CD14-positive monocyte (primary cell): ENCODE data around the gene PDZD7. TPM values are rescaled to one million over a fixed set of nuclear protein-coding genes. Genes with fewer than 3 reads are reported as not detected.

Source experiments
- DNase-seq, 3 donors: peaks; one replicate each; pipeline ENCODE4 v3.0.0-alpha.2; 2011 to 2022
- H2AFZ ChIP-seq: 2 replicates; pipeline ENCODE4 v1.6.0; 2012; ENCODE audit warnings: mild to moderate bottlenecking, low read depth, low read length, inconsistent platforms; ENCODE audit not compliant: insufficient read depth, poor library complexity, severe bottlenecking
- H3K27ac ChIP-seq, 2 donors: 1 replicate in 1 of 2; 2 replicates in 1 of 2; pipeline ENCODE4 v1.5.1; 2012 to 2013; ENCODE audit warnings: low read length in 2 of 2, control low read depth in 1 of 2, inconsistent platforms in 1 of 2, low read depth in 1 of 2, mild to moderate bottlenecking in 1 of 2
- H3K27me3 ChIP-seq, 2 donors: one replicate each; pipeline versions ENCODE4 v1.6.0 to v1.6.1; 2011 to 2013; ENCODE audit warnings: low read length in 2 of 2; ENCODE audit not compliant: control insufficient read depth in 2 of 2, insufficient read depth in 2 of 2
- H3K36me3 ChIP-seq, 2 donors: replicated peaks in 1 of 2; 1 replicate in 1 of 2; 2 replicates in 1 of 2; pipeline versions ENCODE4 v1.5.1 to v1.6.1; 2012 to 2013; ENCODE audit warnings: low read length in 2 of 2, control low read depth in 1 of 2, inconsistent platforms in 1 of 2, mild to moderate bottlenecking in 1 of 2; ENCODE audit not compliant: insufficient read depth in 2 of 2, control insufficient read depth in 1 of 2
- H3K4me1 ChIP-seq, 2 donors: 1 replicate in 1 of 2; 2 replicates in 1 of 2; pipeline versions ENCODE4 v1.5.1 to v1.6.1; 2012 to 2013; ENCODE audit warnings: low read length in 2 of 2, control low read depth in 1 of 2, inconsistent platforms in 1 of 2, mild to moderate bottlenecking in 1 of 2, moderate library complexity in 1 of 2; ENCODE audit not compliant: insufficient read depth in 2 of 2, control insufficient read depth in 1 of 2
- H3K4me2 ChIP-seq: replicated peaks from 2 replicates; pipeline ENCODE3; 2012; ENCODE audit warnings: low read length, moderate library complexity, mild to moderate bottlenecking; ENCODE audit not compliant: poor library complexity, severe bottlenecking; ENCODE audit errors: extremely low read depth
- H3K4me3 ChIP-seq, 3 experiments: fragments of 200-600 bp in 1 of 3; sonication (generic) in 1 of 3; replicated peaks in 1 of 3; 1 replicate in 2 of 3; 2 replicates in 1 of 3; pipeline ENCODE4 v1.5.1; 2011 to 2013; ENCODE audit warnings: low read length in 3 of 3, mild to moderate bottlenecking in 3 of 3, control low read depth in 2 of 3, low read depth in 2 of 3, inconsistent platforms in 1 of 3, moderate library complexity in 1 of 3
- H3K79me2 ChIP-seq: 2 replicates; pipeline ENCODE4 v1.6.0; 2012; ENCODE audit warnings: mild to moderate bottlenecking, control low read depth, inconsistent platforms, low read length, moderate library complexity; ENCODE audit not compliant: insufficient read depth
- H3K9ac ChIP-seq: 2 replicates; pipeline ENCODE4 v1.6.0; 2017; ENCODE audit warnings: low read length, mild to moderate bottlenecking; ENCODE audit not compliant: insufficient read depth, poor library complexity, severe bottlenecking
- H3K9me3 ChIP-seq, 2 donors: replicated peaks in 1 of 2; 1 replicate in 1 of 2; 2 replicates in 1 of 2; pipeline versions ENCODE4 v1.5.1 to v1.6.1; 2012 to 2013; ENCODE audit warnings: low read length in 2 of 2, control low read depth in 1 of 2; ENCODE audit not compliant: control insufficient read depth in 1 of 2, insufficient read depth in 1 of 2
- H4K20me1 ChIP-seq: 2 replicates; pipeline ENCODE4 v1.6.0; 2012; ENCODE audit warnings: mild to moderate bottlenecking, low read length, control low read depth, moderate library complexity; ENCODE audit not compliant: insufficient read depth
- H3K27ac Mint-ChIP-seq, 7 donors: one replicate each; pipeline ENCODE4 v1.8.0; 2020; ENCODE audit warnings: mild to moderate bottlenecking in 7 of 7, mixed read lengths in 7 of 7, moderate library complexity in 6 of 7, inconsistent platforms in 2 of 7
- H3K27me3 Mint-ChIP-seq, 3 donors: one replicate each; pipeline ENCODE4 v1.8.0; 2021 to 2022; ENCODE audit warnings: low read depth in 3 of 3, mild to moderate bottlenecking in 3 of 3, mixed read lengths in 3 of 3, moderate library complexity in 3 of 3, inconsistent platforms in 1 of 3
- H3K36me3 Mint-ChIP-seq, 2 donors: one replicate each; pipeline ENCODE4 v1.8.0; 2020; ENCODE audit warnings: mixed read lengths in 2 of 2, inconsistent platforms in 1 of 2, mild to moderate bottlenecking in 1 of 2
- H3K4me1 Mint-ChIP-seq: one replicate; pipeline ENCODE4 v1.8.0; 2020; ENCODE audit warnings: mild to moderate bottlenecking, mixed read lengths
- H3K4me3 Mint-ChIP-seq, 2 donors: one replicate each; pipeline ENCODE4 v1.8.0; 2020; ENCODE audit warnings: mild to moderate bottlenecking in 2 of 2, mixed read lengths in 2 of 2, moderate library complexity in 1 of 2
- H3K9me3 Mint-ChIP-seq, 7 donors: one replicate each; pipeline ENCODE4 v1.8.0; 2020 to 2022; ENCODE audit warnings: mixed read lengths in 7 of 7, mild to moderate bottlenecking in 6 of 7, moderate library complexity in 6 of 7, inconsistent platforms in 2 of 7
- CTCF ChIP-seq: fragments of 200-600 bp; IDR thresholded peaks from one replicate; pipeline ENCODE4 v1.8.0; 2022; ENCODE audit warnings: antibody characterized with exemption, mild to moderate bottlenecking
- WGBS: methylation state at CpG from one replicate; pipeline ENCODE4 v1.1.5; 2013; ENCODE audit warnings: missing lambda C conversion rate; ENCODE audit not compliant: insufficient coverage; 5-methylcytosine and 5-hydroxymethylcytosine counted together
- intact Hi-C, 2 donors: fragments of 100-400 bp; cut with micrococcal nuclease; formaldehyde crosslinking; loops; one replicate each; pipeline versions ENCODE4 v1.15.0 to v1.15.1; 2023
- polyA plus RNA-seq, 3 donors: library from polyadenylated mRNA; depleted of rRNA in 1 of 3; unstranded in 2 of 3; stranded (reverse) in 1 of 3; fragments of 300-500 nt in 2 of 3; fragments of >200 nt in 1 of 3; fragmentation: Illumina TruSeq in 2 of 3; gene quantifications; 1 replicate in 2 of 3; 2 replicates in 1 of 3; pipeline ENCODE4 v1.2.3, GENCODE V29; 2012 to 2021

PDZD7 gene
- polyA plus RNA-seq, 3 donors = 0.73 TPM; not detected in 2

GRCh38 chr10:101042667-101043362 lies 11.9 kb upstream of the PDZD7 start:
- no peaks in the 10 kb centered on the region for H4K20me1 ChIP-seq
- WGBS = 0% methylated on average over 28 of the region's 40 CpGs
- Mint-ChIP-seq H3K36me3 (peaks cover 24 to 31% of the 10 kb centered on the region in 2 donors), H3K4me3 (peak overlapping the region; percentile 96 to 99), H3K27ac (peak overlapping the region; percentile 96 to 100 (median 99)), H3K4me1 (peaks cover 23% of the 10 kb centered on the region), H3K9me3 (peaks cover 0 to 9% (median 0%) of the 10 kb centered on the region in 7 donors), H3K27me3 (peaks cover 25 to 27% (median 26%) of the 10 kb centered on the region in 3 donors)
- TF ChIP-seq CTCF = no peak
- H3K27me3 ChIP-seq = peaks cover 15 to 29% of the 10 kb centered on the region in 2 donors
- intact Hi-C loops = loop anchor here in 1 of 2 donors (5.0 kb wide), 1 partner anchor 99 kb away; no protein-coding TSS in a partner anchor
- peak overlapping the region; percentile 47 to 87 (median 60) for H3K4me3 ChIP-seq
- peaks cover 14 to 22% of the 10 kb centered on the region in 2 donors for H3K4me1 ChIP-seq
- peak overlapping the region; percentile 84 for H2AFZ ChIP-seq
- peak overlapping the region; percentile 70 for H3K9ac ChIP-seq
- H3K36me3 ChIP-seq = peaks cover 19 to 26% of the 10 kb centered on the region in 2 donors
- no peaks in the 10 kb centered on the region for H3K79me2 ChIP-seq
- peak overlapping the region; percentile 74 for H3K4me2 ChIP-seq
- H3K27ac ChIP-seq = peak overlapping the region; percentile 80 to 83
- peaks cover 0 to 6% of the 10 kb centered on the region in 2 donors for H3K9me3 ChIP-seq
- DNase-seq = peak; percentile 92 to 97 (median 93)

GRCh38 chr10:101042118-101042517 lies 11.2 kb upstream of the PDZD7 start:
- peaks cover 26 to 33% of the 10 kb centered on the region in 2 donors for H3K36me3 ChIP-seq
- intact Hi-C loops = loop anchor here in 1 of 2 donors (5.0 kb wide), 1 partner anchor 100 kb away; no protein-coding TSS in a partner anchor
- peak overlapping the region; percentile 96 to 99 for H3K4me3 Mint-ChIP-seq
- peaks cover 0 to 4% (median 0%) of the 10 kb centered on the region in 7 donors for H3K9me3 Mint-ChIP-seq
- peaks cover 23% of the 10 kb centered on the region for H3K4me1 Mint-ChIP-seq
- H3K9me3 ChIP-seq = no peaks in the 10 kb centered on the region
- WGBS = 79% methylated on average over 3 of the region's 4 CpGs
- peaks cover 18 to 20% (median 19%) of the 10 kb centered on the region in 3 donors for H3K27me3 Mint-ChIP-seq
- H4K20me1 ChIP-seq = no peaks in the 10 kb centered on the region
- DNase-seq = no peak
- peaks cover 14 to 22% of the 10 kb centered on the region in 2 donors for H3K4me1 ChIP-seq
- H3K9ac ChIP-seq = peak overlapping the region; percentile 70
- H3K79me2 ChIP-seq = no peaks in the 10 kb centered on the region
- H2AFZ ChIP-seq = peak overlapping the region; percentile 84
- H3K36me3 Mint-ChIP-seq = peaks cover 31 to 38% of the 10 kb centered on the region in 2 donors
- no peak for TF ChIP-seq CTCF
- H3K27ac ChIP-seq = peak overlapping the region in 1 of 2 donors; percentile 83
- peaks cover 9 to 22% of the 10 kb centered on the region in 2 donors for H3K27me3 ChIP-seq
- H3K27ac Mint-ChIP-seq = peak overlapping the region; percentile 81 to 100 (median 98)
- H3K4me2 ChIP-seq = peak overlapping the region; percentile 74
- H3K4me3 ChIP-seq = peak overlapping the region in 2 of 3 experiments; percentile 60 to 87
